ENCODE results near the gene VAPB. TPM values are rescaled to one million over a fixed set of nuclear protein-coding genes. Genes with fewer than 3 reads are reported as not detected.

Gene VAPB
- total RNA-seq, 4 donors from 2014 or later: 37.8 to 53.3 (median 39.2) TPM

GRCh38 chr20:58344741-58345140, 44.3 kb upstream of the VAPB start:
- WGBS, 2 donors: 91 to 97% methylated on average over 4 of the region's 4 CpGs
- no peak overlapping the region for H3K27ac ChIP-seq
- H3K27me3 ChIP-seq: no peaks in the 10 kb centered on the region
- H3K9me3 ChIP-seq: no peaks in the 10 kb centered on the region
- H3K4me1 ChIP-seq: peaks cover 0 to 12% of the 10 kb centered on the region in 2 donors
- DNase-seq: no peak
- TF ChIP-seq, protein P1, sequence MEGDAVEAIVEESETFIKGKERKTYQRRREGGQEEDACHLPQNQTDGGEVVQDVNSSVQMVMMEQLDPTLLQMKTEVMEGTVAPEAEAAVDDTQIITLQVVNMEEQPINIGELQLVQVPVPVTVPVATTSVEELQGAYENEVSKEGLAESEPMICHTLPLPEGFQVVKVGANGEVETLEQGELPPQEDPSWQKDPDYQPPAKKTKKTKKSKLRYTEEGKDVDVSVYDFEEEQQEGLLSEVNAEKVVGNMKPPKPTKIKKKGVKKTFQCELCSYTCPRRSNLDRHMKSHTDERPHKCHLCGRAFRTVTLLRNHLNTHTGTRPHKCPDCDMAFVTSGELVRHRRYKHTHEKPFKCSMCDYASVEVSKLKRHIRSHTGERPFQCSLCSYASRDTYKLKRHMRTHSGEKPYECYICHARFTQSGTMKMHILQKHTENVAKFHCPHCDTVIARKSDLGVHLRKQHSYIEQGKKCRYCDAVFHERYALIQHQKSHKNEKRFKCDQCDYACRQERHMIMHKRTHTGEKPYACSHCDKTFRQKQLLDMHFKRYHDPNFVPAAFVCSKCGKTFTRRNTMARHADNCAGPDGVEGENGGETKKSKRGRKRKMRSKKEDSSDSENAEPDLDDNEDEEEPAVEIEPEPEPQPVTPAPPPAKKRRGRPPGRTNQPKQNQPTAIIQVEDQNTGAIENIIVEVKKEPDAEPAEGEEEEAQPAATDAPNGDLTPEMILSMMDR (IDR thresholded peaks at IDR 0.05): no peak
- no peak for TF ChIP-seq POLR2A (IDR thresholded peaks at IDR 0.05)
- H3K36me3 ChIP-seq: peaks cover 13 to 15% of the 10 kb centered on the region in 2 donors
- H3K4me3 ChIP-seq (replicated peaks in 1 of 3): no peak overlapping the region
- intact Hi-C loops (cut with DNase I): no loop called here

- H3K4me1 ChIP-seq: no peaks in the 10 kb centered on the region
- no peak for DNase-seq
- intact Hi-C loops (cut with DNase I): no loop called here
- H3K36me3 ChIP-seq: peaks cover 11 to 22% of the 10 kb centered on the region in 2 donors
- 89 to 90% methylated on average over 3 of the region's 3 CpGs for WGBS, 2 donors
- no peak overlapping the region for H3K27ac ChIP-seq
- TF ChIP-seq, protein P1 (IDR thresholded peaks at IDR 0.05): no peak
- TF ChIP-seq POLR2A (IDR thresholded peaks at IDR 0.05): no peak
- H3K9me3 ChIP-seq: no peaks in the 10 kb centered on the region
- H3K4me3 ChIP-seq (replicated peaks in 1 of 3): no peak overlapping the region
- no peaks in the 10 kb centered on the region for H3K27me3 ChIP-seq
Measured at GRCh38 chr20:58349570-58349969, 39.5 kb upstream of the VAPB start.

DNA sequence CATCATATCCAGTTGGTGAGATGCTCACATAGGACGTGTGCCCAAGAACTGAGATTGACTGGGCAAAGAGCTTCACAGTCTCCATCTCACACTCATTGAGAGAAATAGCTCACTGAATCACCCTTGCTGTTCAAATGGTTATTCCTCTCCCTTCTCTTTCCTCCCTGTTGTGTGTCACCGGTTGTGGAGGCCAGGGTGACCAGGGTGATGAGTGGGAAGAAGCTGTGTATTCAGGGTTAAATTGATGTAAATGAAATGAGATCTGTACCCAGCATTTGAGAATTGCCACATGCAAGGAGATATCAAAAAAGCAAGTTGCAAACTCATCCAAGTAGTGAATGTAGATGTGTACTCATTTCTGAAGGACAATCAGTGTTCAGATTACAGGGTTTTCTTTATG, 36.6 kb upstream of the VAPB start:
- Histone ChIP-seq H3K36me3 (peaks cover 0 to 26% of the 10 kb centered on the region in 2 donors), H3K4me1 (no peaks in the 10 kb centered on the region), H3K27ac (no peak overlapping the region), H3K9me3 (no peaks in the 10 kb centered on the region), H3K4me3 (replicated peaks in 1 of 3) (no peak overlapping the region), H3K27me3 (no peaks in the 10 kb centered on the region)
- TF ChIP-seq POLR2A (IDR thresholded peaks at IDR 0.05): no peak
- TF ChIP-seq, protein P1 (IDR thresholded peaks at IDR 0.05): no peak
- no peak for DNase-seq
- intact Hi-C loops (cut with DNase I): no loop called here
- 91 to 98% methylated on average over 2 of the region's 2 CpGs for WGBS, 2 donors

DNA sequence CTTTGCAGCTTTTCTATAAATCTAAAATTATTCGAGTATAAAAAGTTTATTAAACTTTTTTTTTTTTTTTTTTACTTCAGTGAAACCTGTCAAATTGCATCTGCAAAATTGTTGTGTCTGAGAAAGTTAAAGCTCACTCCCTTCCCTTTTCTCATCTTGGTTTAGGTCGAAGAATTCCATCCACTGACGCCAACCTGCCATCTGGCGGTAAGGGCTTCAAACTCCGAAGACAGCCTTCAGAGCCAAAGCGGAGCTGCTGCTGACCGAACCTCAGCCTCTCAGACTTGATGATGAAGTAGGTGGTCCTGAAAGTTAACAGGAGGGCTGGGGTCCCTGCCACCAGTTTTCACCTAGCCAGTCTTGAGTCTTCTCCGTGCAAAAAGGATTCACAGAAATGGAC, 29.6 kb upstream of the VAPB start:
- Histone ChIP-seq H3K9me3 (no peaks in the 10 kb centered on the region), H3K4me3 (replicated peaks in 1 of 3) (no peak overlapping the region), H3K4me1 (peaks cover 0 to 3% of the 10 kb centered on the region in 2 donors), H3K36me3 (peaks cover 18% of the 10 kb centered on the region in 2 donors), H3K27ac (no peak overlapping the region), H3K27me3 (no peaks in the 10 kb centered on the region)
- intact Hi-C loops (cut with DNase I): no loop called here
- no peak for DNase-seq
- TF ChIP-seq POLR2A (IDR thresholded peaks at IDR 0.05): no peak
- WGBS, 2 donors: 86 to 87% methylated on average over 8 of the region's 8 CpGs

DNA sequence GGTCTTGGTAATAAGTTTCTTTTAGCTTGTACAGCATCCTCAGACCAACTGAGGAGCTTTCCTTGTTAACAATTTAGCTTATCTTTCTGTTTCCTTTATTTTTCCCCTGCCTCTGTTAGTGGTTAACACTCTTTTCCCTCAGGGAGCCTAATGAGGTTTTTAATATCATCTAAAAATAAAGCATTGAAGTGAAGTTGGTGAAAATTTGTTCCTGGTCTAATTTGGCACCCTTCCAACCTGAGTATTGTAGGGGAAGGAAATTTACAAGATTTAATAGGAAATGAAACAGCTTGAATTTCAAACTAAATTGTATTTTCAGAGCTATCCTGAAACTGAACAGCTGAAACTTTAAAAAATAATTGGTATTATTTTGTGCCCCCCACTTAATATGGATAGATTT, 28.1 kb upstream of the VAPB start:
- Histone ChIP-seq H3K9me3 (no peaks in the 10 kb centered on the region), H3K4me3 (replicated peaks in 1 of 3) (no peak overlapping the region), H3K4me1 (peaks cover 0 to 3% of the 10 kb centered on the region in 2 donors), H3K27me3 (no peaks in the 10 kb centered on the region), H3K36me3 (peaks cover 6 to 18% of the 10 kb centered on the region in 2 donors), H3K27ac (no peak overlapping the region)
- intact Hi-C loops (cut with DNase I): no loop called here
- no peak for DNase-seq
- TF ChIP-seq, protein P1 (IDR thresholded peaks at IDR 0.05): no peak
- TF ChIP-seq POLR2A (IDR thresholded peaks at IDR 0.05): no peak
